ENCODE measurements around the gene CAMK2N2. TPM values are rescaled to one million over a fixed set of nuclear protein-coding genes. Genes with fewer than 3 reads are reported as not detected.

The CAMK2N2 gene
- polyA plus RNA-seq, 3 donors, result not detected

DNA sequence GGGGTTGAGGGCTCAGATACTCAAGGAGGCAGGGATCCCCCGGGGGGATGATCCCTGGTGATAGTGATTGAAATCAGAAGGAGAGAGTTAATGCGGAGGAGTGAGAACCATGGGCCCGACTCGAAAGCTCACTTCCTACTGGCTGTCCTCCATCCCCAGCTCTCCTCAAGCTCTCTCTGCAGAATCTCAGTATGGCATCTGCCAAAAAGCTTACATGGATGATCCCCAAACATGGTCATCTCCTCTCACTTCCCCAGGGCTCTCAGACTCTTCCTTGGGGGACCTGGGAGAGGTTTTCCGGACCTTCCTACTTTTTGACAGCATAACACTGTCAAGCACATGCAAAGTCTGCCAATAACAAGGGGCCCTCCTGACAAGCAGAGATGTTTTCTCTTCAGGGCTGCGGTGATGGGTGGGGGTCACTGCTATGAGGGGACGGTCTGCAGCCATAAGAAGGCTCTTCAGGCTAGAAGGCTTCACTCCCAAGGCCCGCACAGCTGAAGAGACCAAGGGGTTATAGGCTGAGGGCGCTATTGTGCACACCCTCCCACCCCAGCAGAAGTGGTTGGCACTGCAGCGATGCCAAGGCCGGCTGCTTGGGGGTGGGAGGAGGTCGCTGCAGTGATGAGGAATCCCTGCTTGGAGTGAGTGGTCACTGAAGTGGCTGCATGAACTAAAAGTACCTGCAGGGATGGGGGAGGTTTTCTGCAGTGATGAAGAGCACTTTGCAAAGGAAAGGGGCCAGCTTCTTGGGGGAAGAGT lies 32.8 kb downstream of the CAMK2N2 start:
- no peak for DNase-seq (ENCODE audit: low read depth in 3 of 3, low spot score in 2 of 3)

GRCh38 chr3:184227481-184227935 lies 33.8 kb downstream of the CAMK2N2 start:
- DNase-seq (ENCODE audit: low read depth in 3 of 3, low spot score in 2 of 3), result no peak

- no peak for DNase-seq (ENCODE audit: low read depth in 3 of 3, low spot score in 2 of 3)
Measured at GRCh38 chr3:184223946-184224345, 37.4 kb downstream of the CAMK2N2 start.

GRCh38 chr3:184222521-184222920 lies 38.8 kb downstream of the CAMK2N2 start:
- no peak for DNase-seq (ENCODE audit: low read depth in 3 of 3, low spot score in 2 of 3)

DNA sequence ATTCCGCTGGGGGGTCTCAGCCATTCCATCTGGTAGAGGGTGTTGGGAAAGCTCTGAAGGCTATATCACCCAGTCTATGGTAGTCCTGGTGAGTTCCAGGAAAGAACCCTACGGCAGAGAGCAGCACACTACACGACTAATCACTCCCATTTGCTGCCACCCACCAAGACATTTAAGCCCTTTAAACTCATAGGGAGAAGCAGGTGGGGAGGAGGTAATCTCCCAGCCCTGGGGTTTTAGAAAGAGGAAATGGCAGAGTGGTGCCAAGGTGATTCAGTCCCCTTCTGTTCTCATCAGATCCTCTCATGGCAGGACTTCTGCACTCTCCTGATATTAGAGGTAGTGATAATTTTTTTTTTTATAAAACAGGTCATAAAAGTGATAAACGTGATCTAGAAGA lies 42.5 kb downstream of the CAMK2N2 start:
- no peak for DNase-seq (ENCODE audit: low read depth in 3 of 3, low spot score in 2 of 3)

DNA sequence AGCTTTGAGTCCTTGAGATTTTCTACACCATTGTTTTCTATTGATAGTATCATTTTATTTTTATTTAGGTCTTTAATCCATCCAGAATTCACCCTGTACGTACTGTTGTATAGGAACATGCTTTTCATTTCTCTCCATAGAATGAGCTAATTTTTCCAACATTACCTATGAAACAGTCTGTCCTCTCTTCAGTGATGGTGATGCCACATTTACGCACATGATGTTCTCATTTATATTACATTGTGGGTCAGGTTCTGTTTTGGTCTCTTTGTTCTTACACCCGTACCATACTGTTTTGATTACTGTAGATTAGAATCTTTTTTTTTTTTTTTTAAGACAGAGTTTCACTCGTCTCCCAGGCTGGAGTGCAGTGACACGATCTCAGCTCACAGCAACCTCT lies 49.6 kb downstream of the CAMK2N2 start:
- no peak for DNase-seq (ENCODE audit: low read depth in 3 of 3, low spot score in 2 of 3)

GRCh38 chr3:184211297-184211696 lies 50.1 kb downstream of the CAMK2N2 start:
- no peak for DNase-seq (ENCODE audit: low read depth in 3 of 3, low spot score in 2 of 3)

Other genes starting within 250 kb of the CAMK2N2 start
- 10 to 100 TPM; 44.1 to 53.7 (median 48.7) TPM for gene ABCC5, start 243.7 kb downstream of the CAMK2N2 start, polyA plus RNA-seq (ENCODE audit: insufficient read length in 3 of 3)
- gene HTR3D, start 229.8 kb downstream of the CAMK2N2 start, polyA plus RNA-seq (ENCODE audit: insufficient read length in 3 of 3), result not detected
- gene HTR3C, start 208.5 kb downstream of the CAMK2N2 start, polyA plus RNA-seq (ENCODE audit: insufficient read length in 3 of 3), result not detected
- not detected for gene HTR3E, start 164.5 kb downstream of the CAMK2N2 start, polyA plus RNA-seq (ENCODE audit: insufficient read length in 3 of 3)
- gene EIF2B5, start 126.2 kb downstream of the CAMK2N2 start, polyA plus RNA-seq (ENCODE audit: insufficient read length in 3 of 3), result 10 to 100 TPM; 49.5 to 49.7 (median 49.5) TPM
- gene DVL3, start 106.2 kb downstream of the CAMK2N2 start, polyA plus RNA-seq (ENCODE audit: insufficient read length in 3 of 3), result 10 to 100 TPM; 59.8 to 69.3 (median 61.2) TPM
- 100 to 1,000 TPM; 399 to 438 (median 427) TPM for gene AP2M1, start 86.7 kb downstream of the CAMK2N2 start, polyA plus RNA-seq (ENCODE audit: insufficient read length in 3 of 3)
- gene ABCF3, start 75.4 kb downstream of the CAMK2N2 start, polyA plus RNA-seq (ENCODE audit: insufficient read length in 3 of 3), result 10 to 100 TPM; 55.1 to 59.6 (median 56.2) TPM
- gene VWA5B2, start 32.0 kb downstream of the CAMK2N2 start, polyA plus RNA-seq (ENCODE audit: insufficient read length in 3 of 3), result 1 to 10 TPM in 2 of 3 donors, under 1 TPM in 1; 0.92 to 1.3 (median 1.1) TPM
- gene ALG3, start 12.6 kb downstream of the CAMK2N2 start, polyA plus RNA-seq (ENCODE audit: insufficient read length in 3 of 3), result 10 to 100 TPM; 27.9 to 34.3 (median 30.8) TPM
- gene EEF1AKMT4, start 11.9 kb downstream of the CAMK2N2 start, polyA plus RNA-seq (ENCODE audit: insufficient read length in 3 of 3), result 1 to 10 TPM; 2.0 to 3.0 (median 2.7) TPM
- gene ECE2, start 14.5 kb upstream of the CAMK2N2 start, polyA plus RNA-seq (ENCODE audit: insufficient read length in 3 of 3), result under 1 TPM in 1 of 3 donors, not detected in 2; 0.10 TPM
- 100 to 1,000 TPM; 225 to 235 (median 234) TPM for gene PSMD2, start 37.7 kb upstream of the CAMK2N2 start, polyA plus RNA-seq (ENCODE audit: insufficient read length in 3 of 3)
- 100 to 1,000 TPM; 167 to 181 (median 171) TPM for gene EIF4G1, start 53.1 kb upstream of the CAMK2N2 start, polyA plus RNA-seq (ENCODE audit: insufficient read length in 3 of 3)
- gene FAM131A, start 76.0 kb upstream of the CAMK2N2 start, polyA plus RNA-seq (ENCODE audit: insufficient read length in 3 of 3), result 1 to 10 TPM; 7.7 to 9.8 (median 8.7) TPM
- gene CLCN2, start 100.1 kb upstream of the CAMK2N2 start, polyA plus RNA-seq (ENCODE audit: insufficient read length in 3 of 3), result 1 to 10 TPM; 7.7 to 9.9 (median 8.1) TPM
- gene POLR2H, start 100.2 kb upstream of the CAMK2N2 start, polyA plus RNA-seq (ENCODE audit: insufficient read length in 3 of 3), result 10 to 100 TPM; 87.1 to 91.3 (median 90.0) TPM
- 1 to 10 TPM; 2.0 to 3.1 (median 2.4) TPM for gene THPO, start 116.7 kb upstream of the CAMK2N2 start, polyA plus RNA-seq (ENCODE audit: insufficient read length in 3 of 3)
- 1 to 10 TPM; 8.2 to 9.9 (median 8.9) TPM for gene CHRD, start 118.5 kb upstream of the CAMK2N2 start, polyA plus RNA-seq (ENCODE audit: insufficient read length in 3 of 3)